ENCODE measurements around the gene DMPK. TPM values are rescaled to one million over a fixed set of nuclear protein-coding genes. Genes with fewer than 3 reads are reported as not detected.
"Not testable (repeated sequence)": the region's sequence is repeated elsewhere in the genome, so short reads cannot be mapped to it uniquely, and the experiment has no call there.

DMPK gene
- total RNA-seq, 2 donors from 2014 or later = 18.1 to 24.6 TPM

GRCh38 chr19:45739498-45740439 is 42.5 kb downstream of the DMPK start:
- H3K27me3 Mint-ChIP-seq = peaks cover 6% of the 10 kb centered on the region
- no peaks in the 10 kb centered on the region for H3K4me1 Mint-ChIP-seq
- no peaks in the 10 kb centered on the region for H3K36me3 Mint-ChIP-seq (ENCODE audit: low read depth)
- no peaks in the 10 kb centered on the region for H3K9me3 Mint-ChIP-seq
- no peak for ATAC-seq (replicated peaks)
- no peak overlapping the region for H3K4me3 Mint-ChIP-seq
- H3K27ac Mint-ChIP-seq = no peak overlapping the region

- ATAC-seq (replicated peaks) = no peak
- Mint-ChIP-seq H3K4me1 (peaks cover 12% of the 10 kb centered on the region), H3K36me3 (ENCODE audit: low read depth) (peaks cover 10% of the 10 kb centered on the region), H3K4me3 (no peak within 1 kb of the TSS), H3K27ac (no peak within 1 kb of the TSS), H3K27me3 (no peaks in the 10 kb centered on the region), H3K9me3 (no peaks in the 10 kb centered on the region)
Measured at GRCh38 chr19:45733160-45733810, 49.0 kb downstream of the DMPK start, which contains the start of gene MEIOSIN. MEIOSIN (plus strand) TSS chr19:45733439; CDS start chr19:45735377, 1,938 bp downstream.

- Mint-ChIP-seq H3K9me3 (no peaks in the 10 kb centered on the region), H3K4me1 (peaks cover 16% of the 10 kb centered on the region), H3K36me3 (ENCODE audit: low read depth) (peaks cover 27% of the 10 kb centered on the region)
Measured at GRCh38 chr19:45730368-45731288, 51.7 kb downstream of the DMPK start, which contains the start of gene FBXO46. FBXO46 (minus strand) TSS chr19:45730896; CDS start chr19:45713495, 17,401 bp downstream.

GRCh38 chr19:45729800-45730290 is 52.4 kb downstream of the DMPK start:
- Mint-ChIP-seq H3K27ac (peak overlapping the region; percentile 87), H3K27me3 (no peaks in the 10 kb centered on the region), H3K4me1 (peaks cover 16% of the 10 kb centered on the region), H3K9me3 (no peaks in the 10 kb centered on the region), H3K36me3 (ENCODE audit: low read depth) (peaks cover 30% of the 10 kb centered on the region), H3K4me3 (peak overlapping the region; percentile 99)
- ATAC-seq (replicated peaks) = peak; percentile 37

More at GRCh38 chr19:45730368-45731288, 51.7 kb downstream of the DMPK start, which contains the start of gene FBXO46:
- peak within 1 kb of the TSS; percentile 99 for H3K4me3 Mint-ChIP-seq
- peak within 1 kb of the TSS; percentile 87 for H3K27ac Mint-ChIP-seq
- peak; percentile 99 for ATAC-seq (replicated peaks)
- H3K27me3 Mint-ChIP-seq = no peaks in the 10 kb centered on the region

- Mint-ChIP-seq H3K4me3 (peak overlapping the region; percentile 99), H3K36me3 (ENCODE audit: low read depth) (peaks cover 37% of the 10 kb centered on the region), H3K4me1 (peaks cover 16% of the 10 kb centered on the region)
- H3K27me3 Mint-ChIP-seq; H3K27ac Mint-ChIP-seq; H3K9me3 Mint-ChIP-seq; ATAC-seq (replicated peaks): not testable (repeated sequence)
Measured at GRCh38 chr19:45728683-45729082, 53.6 kb downstream of the DMPK start.

GRCh38 chr19:45720065-45720464 is 62.2 kb downstream of the DMPK start:
- Mint-ChIP-seq H3K4me1 (peaks cover 22% of the 10 kb centered on the region), H3K36me3 (ENCODE audit: low read depth) (peaks cover 68% of the 10 kb centered on the region), H3K27ac (peak overlapping the region; percentile 38)
- H3K9me3 Mint-ChIP-seq; H3K4me3 Mint-ChIP-seq; ATAC-seq (replicated peaks); H3K27me3 Mint-ChIP-seq: not testable (repeated sequence)

Other genes starting within 250 kb of the DMPK start
- gene OPA3, start 197.7 kb downstream of the DMPK start, total RNA-seq = 10 to 100 TPM; 18.7 to 20.6 TPM
- under 1 TPM in 1 of 2 donors, not detected in 1; 0.13 TPM for gene GPR4, start 180.3 kb downstream of the DMPK start, total RNA-seq
- 100 to 1,000 TPM; 117 to 184 TPM for gene EML2, start 143.1 kb downstream of the DMPK start, total RNA-seq
- 10 to 100 TPM in 1 of 2 donors, 1 to 10 TPM in 1; 7.5 to 32.3 TPM for gene GIPR, start 114.3 kb downstream of the DMPK start, total RNA-seq
- gene SNRPD2, start 90.5 kb downstream of the DMPK start, total RNA-seq = 100 to 1,000 TPM; 544 to 752 TPM
- 10 to 100 TPM; 13.6 to 15.5 TPM for gene QPCTL, start 89.8 kb downstream of the DMPK start, total RNA-seq
- 10 to 100 TPM; 39.4 to 44.3 TPM for gene FBXO46, start 51.6 kb downstream of the DMPK start, total RNA-seq
- gene MEIOSIN, start 49.1 kb downstream of the DMPK start, total RNA-seq = under 1 TPM in 1 of 2 donors, not detected in 1; 0.37 TPM
- gene SIX5, start 13.2 kb downstream of the DMPK start, total RNA-seq = 1 to 10 TPM; 1.2 to 2.4 TPM
- 10 to 100 TPM; 33.1 to 38.9 TPM for gene DMWD, start 10.4 kb upstream of the DMPK start, total RNA-seq
- gene RSPH6A, start 32.8 kb upstream of the DMPK start, total RNA-seq = under 1 TPM; 0.26 to 0.40 TPM
- 100 to 1,000 TPM in 1 of 2 donors, 10 to 100 TPM in 1; 98.2 to 122 TPM for gene SYMPK, start 80.7 kb upstream of the DMPK start, total RNA-seq
- 1 to 10 TPM in 1 of 2 donors, under 1 TPM in 1; 0.32 to 1.9 TPM for gene FOXA3, start 81.8 kb upstream of the DMPK start, total RNA-seq
- 10 to 100 TPM; 13.5 to 16.4 TPM for gene IRF2BP1, start 103.7 kb upstream of the DMPK start, total RNA-seq
- gene MYPOP, start 120.1 kb upstream of the DMPK start, total RNA-seq = 1 to 10 TPM; 7.4 to 7.6 TPM
- not detected for gene NANOS2, start 132.3 kb upstream of the DMPK start, total RNA-seq
- under 1 TPM in 1 of 2 donors, not detected in 1; 0.03 TPM for gene NOVA2, start 191.4 kb upstream of the DMPK start, total RNA-seq
- 10 to 100 TPM; 24.3 to 27.6 TPM for gene CCDC61, start 213.0 kb upstream of the DMPK start, total RNA-seq
- not detected for gene PGLYRP1, start 240.6 kb upstream of the DMPK start, total RNA-seq